Testis (tissue), 3 donors: ENCODE results near the gene RNF121. TPM values are rescaled to one million over a fixed set of nuclear protein-coding genes. Genes with fewer than 3 reads are reported as not detected.

ENCODE experiments used
- DNase-seq: peaks from one replicate; pipeline ENCODE4 v3.0.0-alpha.2; 2019
- H3K27ac ChIP-seq, 2 donors: fragments of 200-600 bp; sonication (generic); one replicate each; pipeline ENCODE4 v1.5.1; 2019
- H3K27me3 ChIP-seq: fragments of 200-600 bp; sonication (generic); one replicate; pipeline ENCODE4 v1.5.1; 2019
- H3K36me3 ChIP-seq: fragments of 200-600 bp; sonication (generic); one replicate; pipeline ENCODE4 v1.5.1; 2017; ENCODE audit warnings: low read depth; ENCODE audit errors: missing control alignments
- H3K4me1 ChIP-seq: fragments of 200-600 bp; sonication (generic); one replicate; pipeline ENCODE4 v1.5.1; 2019
- H3K4me3 ChIP-seq, 2 donors: fragments of 200-600 bp; sonication (generic); one replicate each; pipeline ENCODE4 v1.5.1; 2017 to 2019
- H3K9me3 ChIP-seq: fragments of 200-600 bp; sonication (generic); one replicate; pipeline ENCODE4 v1.5.1; 2017
- CTCF ChIP-seq, 3 experiments: fragments of 450-650 bp in 2 of 3; fragments of 200-600 bp in 1 of 3; sonication (generic) in 1 of 3; IDR thresholded peaks; one replicate each; pipeline ENCODE4 v1.5.1; 2016 to 2019; ENCODE audit warnings: antibody characterized with exemption in 3 of 3, mild to moderate bottlenecking in 2 of 3, moderate library complexity in 1 of 3
- POLR2A ChIP-seq: fragments of 450-650 bp; IDR thresholded peaks from one replicate; pipeline ENCODE4 v1.6.1; 2017; ENCODE audit warnings: antibody characterized with exemption, mild to moderate bottlenecking, moderate library complexity
- WGBS, 2 donors: methylation state at CpG; one replicate each; pipeline ENCODE4 v1.1.5; 2018; 5-methylcytosine and 5-hydroxymethylcytosine counted together
- intact Hi-C: fragments of 100-400 bp; cut with DNase I; formaldehyde crosslinking; loops from one replicate; pipeline ENCODE4 v1.15.1; 2023; ENCODE audit warnings: low total_unique reads
- polyA plus RNA-seq: library from polyadenylated mRNA; stranded (reverse); fragments of 350-450 nt; fragmentation: Illumina TruSeq; extraction: RNeasy Lipid Tissue Mini Kit (QIAGEN cat#74804); gene quantifications from one replicate; pipeline ENCODE4 v1.2.3, GENCODE V29; 2014; ENCODE audit warnings: low read depth, low replicate concordance; ENCODE audit not compliant: insufficient read depth
- total RNA-seq, 2 donors: library from RNA; depleted of rRNA; stranded (reverse); fragments of >200 nt; gene quantifications; one replicate each; pipeline ENCODE4 v1.2.3, GENCODE V29; 2016

Gene RNF121
- total and polyA plus RNA-seq, 3 donors from 2014 or later = 51.7 to 72.5 (median 54.4) TPM

GRCh38 chr11:71917646-71918140 is 11.2 kb upstream of the RNF121 start:
- 88 to 90% methylated on average over 9 of the region's 9 CpGs for WGBS, 2 donors
- H3K27me3 ChIP-seq = no peaks in the 10 kb centered on the region
- no peak for TF ChIP-seq POLR2A
- TF ChIP-seq CTCF (IDR thresholded peaks at IDR 0.05) = no peak

GRCh38 chr11:71927820-71928736 is 768 bp upstream of the RNF121 start, which contains the start of gene XNDC1N:
TSS of gene XNDC1N (minus strand) at chr11:71928594. CDS start at chr11:71923353, 5,241 bp downstream.
- Histone ChIP-seq H3K27me3 (no peaks in the 10 kb centered on the region), H3K36me3 (no peaks in the 10 kb centered on the region), H3K27ac (peak within 1 kb of the TSS; percentile 88 to 90), H3K4me3 (peak within 1 kb of the TSS; percentile 79 to 81), H3K9me3 (no peaks in the 10 kb centered on the region), H3K4me1 (peaks cover 13% of the 10 kb centered on the region)
- WGBS, 2 donors = 0 to 1% methylated on average over 40 of the region's 40 CpGs
- peak; percentile 89 for DNase-seq
- TF ChIP-seq CTCF (IDR thresholded peaks at IDR 0.05) = no peak
- TF ChIP-seq POLR2A = no peak
- intact Hi-C loops = no loop called here

More at GRCh38 chr11:71917646-71918140, 11.2 kb upstream of the RNF121 start:
- H3K4me3 ChIP-seq = no peak overlapping the region
- intact Hi-C loops = no loop called here
- no peak for DNase-seq
- no peaks in the 10 kb centered on the region for H3K9me3 ChIP-seq
- H3K36me3 ChIP-seq = no peaks in the 10 kb centered on the region
- no peak overlapping the region for H3K27ac ChIP-seq
- no peaks in the 10 kb centered on the region for H3K4me1 ChIP-seq

GRCh38 chr11:71929491-71929890 is 645 bp downstream of the RNF121 start:
- DNase-seq = no peak
- intact Hi-C loops = no loop called here
- Histone ChIP-seq H3K4me3 (peak overlapping the region; percentile 79 to 81), H3K36me3 (no peaks in the 10 kb centered on the region), H3K27me3 (no peaks in the 10 kb centered on the region), H3K27ac (peak overlapping the region; percentile 88 to 90), H3K4me1 (peaks cover 16% of the 10 kb centered on the region), H3K9me3 (no peaks in the 10 kb centered on the region)
- 8 to 9% methylated on average over 6 of the region's 6 CpGs for WGBS, 2 donors
- no peak for TF ChIP-seq POLR2A
- no peak for TF ChIP-seq CTCF (IDR thresholded peaks at IDR 0.05)

GRCh38 chr11:71930556-71931244 is 1.9 kb downstream of the RNF121 start:
- DNase-seq = no peak
- Histone ChIP-seq H3K27me3 (no peaks in the 10 kb centered on the region), H3K36me3 (no peaks in the 10 kb centered on the region), H3K27ac (no peak overlapping the region), H3K9me3 (no peaks in the 10 kb centered on the region), H3K4me3 (no peak overlapping the region), H3K4me1 (peaks cover 16% of the 10 kb centered on the region)
- WGBS, 2 donors = 72 to 76% methylated on average over 11 of the region's 11 CpGs
- TF ChIP-seq POLR2A (no peak), CTCF (IDR thresholded peaks at IDR 0.05) (no peak)
- intact Hi-C loops = no loop called here
